ENCODE results near the gene MANEAL. TPM values are rescaled to one million over a fixed set of nuclear protein-coding genes. Genes with fewer than 3 reads are reported as not detected.

Gene MANEAL
- total and polyA plus RNA-seq, 2 donors (not counting 1 experiment from before 2014, with no cell fraction given) = 3.1 to 6.6 TPM

DNA sequence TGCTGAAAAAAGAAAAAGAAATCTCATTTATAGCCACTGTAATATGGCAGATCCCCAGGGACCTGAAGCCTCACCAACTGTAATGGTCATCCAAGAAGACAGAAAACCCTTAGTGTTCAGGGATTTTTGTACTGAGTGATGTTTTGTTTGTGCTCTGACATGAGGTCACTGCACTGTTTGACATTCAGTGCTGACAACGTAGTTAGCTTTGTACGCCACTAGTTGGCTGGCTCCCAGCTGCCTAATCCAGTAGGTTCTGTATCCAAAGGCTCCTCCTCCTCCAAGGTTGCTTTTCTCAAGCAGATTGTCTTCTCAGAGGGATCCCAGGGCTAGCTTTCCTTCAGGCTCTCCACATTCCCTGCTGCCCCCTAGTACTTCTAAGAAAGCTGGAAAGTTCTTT is 23.8 kb downstream of the MANEAL start:
- Histone ChIP-seq H3K4me3 (ENCODE audit: control extremely low read depth in 1 of 5, extremely low read depth in 1 of 5, insufficient read depth in 1 of 5, low read depth in 2 of 5, low read length in 4 of 5) (no peak overlapping the region), H3K27ac (ENCODE audit: low read length in 2 of 2) (no peak overlapping the region), H3K9ac (ENCODE audit: low read length) (no peak overlapping the region), H3K9me3 (ENCODE audit: control extremely low read depth in 1 of 3, control insufficient read depth in 2 of 3, insufficient read depth in 1 of 3, low read length in 2 of 3) (no peaks in the 10 kb centered on the region), H3K4me2 (replicated peaks; ENCODE audit: low read depth, low read length, poor library complexity, severe bottlenecking) (no peak overlapping the region), H3K36me3 (replicated peaks in 1 of 2; ENCODE audit: control extremely low read depth in 1 of 2, control insufficient read depth in 1 of 2, extremely low read depth in 1 of 2, insufficient read depth in 2 of 2, low read length in 1 of 2) (peaks cover 4 to 52% of the 10 kb centered on the region in 2 experiments), H4K20me1 (ENCODE audit: control insufficient read depth, insufficient read depth, low read length, poor library complexity, severe bottlenecking) (no peaks in the 10 kb centered on the region), H3K27me3 (replicated peaks in 1 of 4; ENCODE audit: control extremely low read depth in 1 of 4, control insufficient read depth in 3 of 4, insufficient read depth in 4 of 4, low read length in 3 of 4) (no peaks in the 10 kb centered on the region), H2AFZ (ENCODE audit: insufficient read depth, low read depth, low read length, poor library complexity, severe bottlenecking) (no peak overlapping the region), H3K4me1 (ENCODE audit: control insufficient read depth in 2 of 2, insufficient read depth in 2 of 2, low read length in 2 of 2) (peaks cover 6 to 13% of the 10 kb centered on the region in 2 donors), H3K79me2 (ENCODE audit: control insufficient read depth, insufficient read depth, low read length) (peaks cover 14% of the 10 kb centered on the region)
- ChIA-PET CTCF (interaction anchor here (2.2 kb wide), 1 partner anchor 43 kb away, joined by 5 read pairs; the partner anchor contains the start of gene MTF1), POLR2A (interaction anchor here (1.5 kb wide), 1 partner anchor 9 kb away, joined by 4 read pairs; the partner anchor contains the start of genes C1orf122 and YRDC)
- no peaks in the 10 kb centered on the region for H3K9me3 Mint-ChIP-seq (ENCODE audit: insufficient read depth)
- ATAC-seq (ENCODE audit: low read depth) = no peak
- TF ChIP-seq, protein P1, sequence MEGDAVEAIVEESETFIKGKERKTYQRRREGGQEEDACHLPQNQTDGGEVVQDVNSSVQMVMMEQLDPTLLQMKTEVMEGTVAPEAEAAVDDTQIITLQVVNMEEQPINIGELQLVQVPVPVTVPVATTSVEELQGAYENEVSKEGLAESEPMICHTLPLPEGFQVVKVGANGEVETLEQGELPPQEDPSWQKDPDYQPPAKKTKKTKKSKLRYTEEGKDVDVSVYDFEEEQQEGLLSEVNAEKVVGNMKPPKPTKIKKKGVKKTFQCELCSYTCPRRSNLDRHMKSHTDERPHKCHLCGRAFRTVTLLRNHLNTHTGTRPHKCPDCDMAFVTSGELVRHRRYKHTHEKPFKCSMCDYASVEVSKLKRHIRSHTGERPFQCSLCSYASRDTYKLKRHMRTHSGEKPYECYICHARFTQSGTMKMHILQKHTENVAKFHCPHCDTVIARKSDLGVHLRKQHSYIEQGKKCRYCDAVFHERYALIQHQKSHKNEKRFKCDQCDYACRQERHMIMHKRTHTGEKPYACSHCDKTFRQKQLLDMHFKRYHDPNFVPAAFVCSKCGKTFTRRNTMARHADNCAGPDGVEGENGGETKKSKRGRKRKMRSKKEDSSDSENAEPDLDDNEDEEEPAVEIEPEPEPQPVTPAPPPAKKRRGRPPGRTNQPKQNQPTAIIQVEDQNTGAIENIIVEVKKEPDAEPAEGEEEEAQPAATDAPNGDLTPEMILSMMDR (IDR thresholded peaks at IDR 0.05) = no peak
- no peak for TF ChIP-seq EZH2 (IDR thresholded peaks at IDR 0.05; ENCODE audit: borderline replicate concordance, insufficient read depth, low read depth, low read length, poor library complexity, severe bottlenecking)
- no peaks in the 10 kb centered on the region for H3K27me3 Mint-ChIP-seq
- intact Hi-C loops (cut with micrococcal nuclease) = no loop called here
- no peak overlapping the region for H3K4me3 Mint-ChIP-seq
- H3K4me1 Mint-ChIP-seq = peaks cover 11% of the 10 kb centered on the region
- no peak for DNase-seq
- H3K27ac Mint-ChIP-seq = no peak overlapping the region
- 91% methylated on average over 2 of the region's 2 CpGs for WGBS (ENCODE audit: insufficient coverage)

DNA sequence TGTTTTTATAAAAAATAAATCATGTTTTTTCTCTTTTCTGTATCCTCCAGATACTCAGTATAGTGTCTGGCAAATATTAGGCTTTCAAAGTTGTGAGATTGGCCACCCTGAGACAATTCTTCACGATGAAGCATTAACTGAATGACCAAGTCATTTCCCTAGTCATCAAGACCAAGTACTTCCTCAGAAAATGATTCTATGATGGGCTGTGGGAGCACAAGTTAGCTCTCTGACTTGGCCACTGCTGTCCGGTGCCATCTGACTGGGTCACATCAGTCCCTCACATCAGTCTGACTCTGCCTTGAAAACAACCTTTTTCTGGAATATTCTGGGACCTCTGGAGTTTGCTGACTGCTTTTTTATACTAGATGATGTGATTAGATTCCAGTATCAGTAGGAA is 27.8 kb downstream of the MANEAL start:
- Histone ChIP-seq H3K9me3 (ENCODE audit: control extremely low read depth in 1 of 3, control insufficient read depth in 2 of 3, insufficient read depth in 1 of 3, low read length in 2 of 3) (no peaks in the 10 kb centered on the region), H2AFZ (ENCODE audit: insufficient read depth, low read depth, low read length, poor library complexity, severe bottlenecking) (no peak overlapping the region), H4K20me1 (ENCODE audit: control insufficient read depth, insufficient read depth, low read length, poor library complexity, severe bottlenecking) (no peaks in the 10 kb centered on the region), H3K4me2 (replicated peaks; ENCODE audit: low read depth, low read length, poor library complexity, severe bottlenecking) (no peak overlapping the region), H3K27ac (ENCODE audit: low read length in 2 of 2) (no peak overlapping the region), H3K4me1 (ENCODE audit: control insufficient read depth in 2 of 2, insufficient read depth in 2 of 2, low read length in 2 of 2) (peaks cover 6 to 13% of the 10 kb centered on the region in 2 donors), H3K36me3 (replicated peaks in 1 of 2; ENCODE audit: control extremely low read depth in 1 of 2, control insufficient read depth in 1 of 2, extremely low read depth in 1 of 2, insufficient read depth in 2 of 2, low read length in 1 of 2) (peaks cover 5 to 53% of the 10 kb centered on the region in 2 experiments), H3K4me3 (ENCODE audit: control extremely low read depth in 1 of 5, extremely low read depth in 1 of 5, insufficient read depth in 1 of 5, low read depth in 2 of 5, low read length in 4 of 5) (no peak overlapping the region), H3K9ac (ENCODE audit: low read length) (no peak overlapping the region), H3K79me2 (ENCODE audit: control insufficient read depth, insufficient read depth, low read length) (peaks cover 4% of the 10 kb centered on the region), H3K27me3 (replicated peaks in 1 of 4; ENCODE audit: control extremely low read depth in 1 of 4, control insufficient read depth in 3 of 4, insufficient read depth in 4 of 4, low read length in 3 of 4) (no peaks in the 10 kb centered on the region)
- TF ChIP-seq, protein P1 (IDR thresholded peaks at IDR 0.05) = no peak
- no peak for TF ChIP-seq EZH2 (IDR thresholded peaks at IDR 0.05; ENCODE audit: borderline replicate concordance, insufficient read depth, low read depth, low read length, poor library complexity, severe bottlenecking)
- ChIA-PET POLR2A (no interaction called here), CTCF (interaction anchor here (2.3 kb wide), 1 partner anchor 39 kb away, joined by 9 read pairs; the partner anchor contains the start of gene MTF1)
- no peak overlapping the region for H3K27ac Mint-ChIP-seq
- no peak for ATAC-seq (ENCODE audit: low read depth)
- H3K4me1 Mint-ChIP-seq = peaks cover 18% of the 10 kb centered on the region
- no peak overlapping the region for H3K4me3 Mint-ChIP-seq
- intact Hi-C loops (cut with micrococcal nuclease) = no loop called here
- whole genome bisulfite sequencing (ENCODE audit: insufficient coverage) = no CpG with 5 or more reads among the region's 2 CpGs
- H3K27me3 Mint-ChIP-seq = no peaks in the 10 kb centered on the region
- no peaks in the 10 kb centered on the region for H3K9me3 Mint-ChIP-seq (ENCODE audit: insufficient read depth)
- DNase-seq = no peak
